ENCODE results near the gene CRABP2. TPM values are rescaled to one million over a fixed set of nuclear protein-coding genes. Genes with fewer than 3 reads are reported as not detected.

The CRABP2 gene
- total RNA-seq, 1 experiment from 2014 or later: 6.3 TPM

- peak; percentile 67 for DNase-seq (ENCODE audit: low spot score)
Observed at GRCh38 chr1:156656806-156657740, 48.3 kb downstream of the CRABP2 start.

GRCh38 chr1:156655904-156656516 is 49.4 kb downstream of the CRABP2 start:
- DNase-seq (ENCODE audit: low spot score): no peak

GRCh38 chr1:156655151-156655903 is 50.1 kb downstream of the CRABP2 start:
- DNase-seq (ENCODE audit: low spot score): no peak

GRCh38 chr1:156654700-156655099 is 50.7 kb downstream of the CRABP2 start:
- DNase-seq (ENCODE audit: low spot score): peak; percentile 46

GRCh38 chr1:156652992-156653355 is 52.4 kb downstream of the CRABP2 start:
- no peak for DNase-seq (ENCODE audit: low spot score)

GRCh38 chr1:156652131-156652991 is 53.0 kb downstream of the CRABP2 start:
- no peak for DNase-seq (ENCODE audit: low spot score)

Other genes with a start within 250 kb of the CRABP2 start
- 14.6 and 22.2 TPM in 2 replicates for gene MEF2D, start 204.8 kb downstream of the CRABP2 start, total RNA-seq (2014; rRNA removed; shearing (Covaris generic))
- gene IQGAP3, start 133.0 kb downstream of the CRABP2 start, total RNA-seq (2014; rRNA removed; shearing (Covaris generic)): 58.9 and 66.2 TPM in 2 replicates
- gene TTC24, start 125.9 kb downstream of the CRABP2 start, total RNA-seq (2014; rRNA removed; shearing (Covaris generic)): not detected in 2 replicates
- gene NAXE, start 113.8 kb downstream of the CRABP2 start, total RNA-seq (2014; rRNA removed; shearing (Covaris generic)): 174 and 204 TPM in 2 replicates
- gene GPATCH4, start 104.1 kb downstream of the CRABP2 start, total RNA-seq (2014; rRNA removed; shearing (Covaris generic)): 53.1 and 54.1 TPM in 2 replicates
- 0.26 TPM in 1 of 2 replicates, not detected in the other for gene HAPLN2, start 86.2 kb downstream of the CRABP2 start, total RNA-seq (2014; rRNA removed; shearing (Covaris generic))
- not detected in 2 replicates for gene BCAN, start 63.5 kb downstream of the CRABP2 start, total RNA-seq (2014; rRNA removed; shearing (Covaris generic))
- 60.4 and 105 TPM in 2 replicates for gene NES, start 28.2 kb downstream of the CRABP2 start, total RNA-seq (2014; rRNA removed; shearing (Covaris generic))
- gene METTL25B, start 22.9 kb upstream of the CRABP2 start, total RNA-seq (2014; rRNA removed; shearing (Covaris generic)): 4.9 and 5.7 TPM in 2 replicates
- 18.9 and 25.6 TPM in 2 replicates for gene ISG20L2, start 23.2 kb upstream of the CRABP2 start, total RNA-seq (2014; rRNA removed; shearing (Covaris generic))
- 133 and 138 TPM in 2 replicates for gene MRPL24, start 35.5 kb upstream of the CRABP2 start, total RNA-seq (2014; rRNA removed; shearing (Covaris generic))
- 430 and 446 TPM in 2 replicates for gene HDGF, start 46.1 kb upstream of the CRABP2 start, total RNA-seq (2014; rRNA removed; shearing (Covaris generic))
- gene PRCC, start 62.0 kb upstream of the CRABP2 start, total RNA-seq (2014; rRNA removed; shearing (Covaris generic)): 40.3 and 51.5 TPM in 2 replicates
- gene SH2D2A, start 111.3 kb upstream of the CRABP2 start, total RNA-seq (2014; rRNA removed; shearing (Covaris generic)): 0.09 TPM in 1 of 2 replicates, not detected in the other
- not detected in 2 replicates for gene INSRR, start 153.5 kb upstream of the CRABP2 start, total RNA-seq (2014; rRNA removed; shearing (Covaris generic))
- 0.16 and 0.24 TPM in 2 replicates for gene NTRK1, start 155.3 kb upstream of the CRABP2 start, total RNA-seq (2014; rRNA removed; shearing (Covaris generic))
- gene PEAR1, start 188.1 kb upstream of the CRABP2 start, total RNA-seq (2014; rRNA removed; shearing (Covaris generic)): 2.8 and 3.1 TPM in 2 replicates
- not detected in 2 replicates for gene LRRC71, start 215.0 kb upstream of the CRABP2 start, total RNA-seq (2014; rRNA removed; shearing (Covaris generic))